ENCODE data around the gene RBFOX2.

GRCh38 chr22:35809816-35810215 lies 218.8 kb downstream of the RBFOX2 start:
- TF ChIP-seq ESRRA (IDR thresholded peaks at IDR 0.05; ENCODE audit: low read length) (no peak), YY1 (IDR thresholded peaks at IDR 0.05; ENCODE audit: low read depth, low read length) (no peak), ZNF274 (IDR thresholded peaks at IDR 0.05; ENCODE audit: insufficient read depth, insufficient read length) (no peak), SIN3A (IDR thresholded peaks at IDR 0.05; ENCODE audit: low read depth, low read length) (no peak), TCF12 (IDR thresholded peaks at IDR 0.05; ENCODE audit: low read depth, low read length) (no peak), ZNF24 (IDR thresholded peaks at IDR 0.05) (no peak), POLR2A (IDR thresholded peaks at IDR 0.05; ENCODE audit: low read depth, low read length) (no peak)

Data from GM12878 (cell line).